Heart right ventricle (tissue), 16 donors: ENCODE results near the gene TMIE. TPM values are rescaled to one million over a fixed set of nuclear protein-coding genes. Genes with fewer than 3 reads are reported as not detected.

ENCODE experiments used
- ATAC-seq, 8 donors: fragments of 200-7000 bp; cut with Tn5 transposase; one replicate each; pipeline ENCODE4 v1.9.1; 2020; ENCODE audit warnings: mild to moderate bottlenecking in 8 of 8, moderate library complexity in 8 of 8, moderate number of reproducible peaks in 1 of 8
- DNase-seq, 2 donors: peaks; one replicate each; pipeline ENCODE4 v3.0.0-alpha.2; 2020
- H3K27ac ChIP-seq, 10 donors: fragments of 200-600 bp; sonication (generic) in 2 of 10; one replicate each; pipeline versions ENCODE4 v1.5.0 to v1.8.0; 2020 to 2022; ENCODE audit warnings: mild to moderate bottlenecking in 3 of 10
- H3K27me3 ChIP-seq, 7 donors: fragments of 200-600 bp; one replicate each; pipeline ENCODE4 v1.8.0; 2021 to 2022; ENCODE audit warnings: mild to moderate bottlenecking in 2 of 7
- H3K36me3 ChIP-seq, 9 donors: fragments of 200-600 bp; sonication (generic) in 1 of 9; one replicate each; pipeline versions ENCODE4 v1.5.0 to v1.8.0; 2020 to 2022; ENCODE audit warnings: mild to moderate bottlenecking in 2 of 9
- H3K4me1 ChIP-seq, 9 donors: fragments of 200-600 bp; sonication (generic) in 1 of 9; one replicate each; pipeline versions ENCODE4 v1.5.0 to v1.8.0; 2020 to 2022; ENCODE audit warnings: mild to moderate bottlenecking in 4 of 9
- H3K4me3 ChIP-seq, 10 donors: fragments of 200-600 bp; sonication (generic) in 2 of 10; one replicate each; pipeline versions ENCODE4 v1.5.0 to v1.8.0; 2020 to 2022; ENCODE audit warnings: mild to moderate bottlenecking in 7 of 10, moderate library complexity in 2 of 10
- H3K9me3 ChIP-seq, 11 donors: fragments of 200-600 bp in 10 of 11; sonication (generic) in 2 of 11; one replicate each; pipeline versions ENCODE4 v1.5.0 to v1.8.0; 2013 to 2022; ENCODE audit warnings: mild to moderate bottlenecking in 2 of 11, control low read depth in 1 of 11, moderate library complexity in 1 of 11
- WGBS, 2 donors: extraction: QIAGEN DNeasy Blood & Tissue Kit; methylation state at CpG; one replicate each; pipeline ENCODE4 v1.1.7; 2013; ENCODE audit warnings: inconsistent platforms in 1 of 2; 5-methylcytosine and 5-hydroxymethylcytosine counted together
- intact Hi-C, 10 donors: fragments of 100-400 bp; cut with DNase I; formaldehyde crosslinking; loops; one replicate each; pipeline versions ENCODE4 v1.11.1 to v1.14.2; 2022
- polyA plus RNA-seq, 2 donors: library from polyadenylated mRNA; stranded (reverse); fragments of 200-250 nt; gene quantifications; one replicate each; pipeline ENCODE4 v1.2.3, GENCODE V29; 2013
- total RNA-seq, 10 donors: library from RNA; stranded (reverse); fragmentation: NEBNext Ultra II Directional in 3 of 10; extraction: Animal tissue kit (Norgen Biotek cat#: 25700) in 3 of 10; gene quantifications; one replicate each; pipeline versions ENCODE4 v1.2.1 to v1.2.4, GENCODE V29; 2021 to 2023
- TF ChIP-seq, protein P1 (sequence below), 9 donors: fragments of 200-600 bp; sonication (generic) in 2 of 9; IDR thresholded peaks; one replicate each; pipeline versions ENCODE4 v1.5.0 to v1.8.0; 2021 to 2022; ENCODE audit warnings: antibody characterized with exemption in 9 of 9, mild to moderate bottlenecking in 5 of 9, moderate library complexity in 1 of 9
- donor health status: Arrhythmogenic right ventricular cardiomyopathy.
- donor health status: ischemic (EF 13 %, LVEDD 7.1; RV severe dilation, severe dysfunction).
- donor health status: healthy with polysubstance abuse.
- donor health status: DM: no; HTN: yes; CAD: no.
- donor health status: DM: no; HTN: no; CAD: no.
- donor health status: ischemic (EF 25% LVEDD 6.9; RV normal size, moderate dysfunction).
- donor health status: ischemic (EF 25% LVEDD 5.7; RV mildly dilated, moderate dysfunction).
- donor health status: healthy.
- donor health status: DM: yes; HTN: yes; CAD: no.
- donor health status: Ischemic cardiomyopathy.
- donor health status: ischemic (EF 35%, LVEDD 5.7; RV mildly dilated, moderate dysfunction).
- donor health status: nonischemic (EF 11% LVEDD 7.7; RV severe dilation, severe dysfunction).
- donor health status: DM: yes; HTN: yes; CAD: no.
- donor health status: PGD.
- donor health status: ischemic (EF 29% LVEDD 5.4; RV normal size, mild dysfunction).
- donor health status: nonischemic (EF 23%, LVEDD 6.1; RV moderate dilation, normal function).

Gene TMIE
- total and polyA plus RNA-seq, 12 donors: 0.21 to 1.2 (median 0.48) TPM; not detected in 1

DNA sequence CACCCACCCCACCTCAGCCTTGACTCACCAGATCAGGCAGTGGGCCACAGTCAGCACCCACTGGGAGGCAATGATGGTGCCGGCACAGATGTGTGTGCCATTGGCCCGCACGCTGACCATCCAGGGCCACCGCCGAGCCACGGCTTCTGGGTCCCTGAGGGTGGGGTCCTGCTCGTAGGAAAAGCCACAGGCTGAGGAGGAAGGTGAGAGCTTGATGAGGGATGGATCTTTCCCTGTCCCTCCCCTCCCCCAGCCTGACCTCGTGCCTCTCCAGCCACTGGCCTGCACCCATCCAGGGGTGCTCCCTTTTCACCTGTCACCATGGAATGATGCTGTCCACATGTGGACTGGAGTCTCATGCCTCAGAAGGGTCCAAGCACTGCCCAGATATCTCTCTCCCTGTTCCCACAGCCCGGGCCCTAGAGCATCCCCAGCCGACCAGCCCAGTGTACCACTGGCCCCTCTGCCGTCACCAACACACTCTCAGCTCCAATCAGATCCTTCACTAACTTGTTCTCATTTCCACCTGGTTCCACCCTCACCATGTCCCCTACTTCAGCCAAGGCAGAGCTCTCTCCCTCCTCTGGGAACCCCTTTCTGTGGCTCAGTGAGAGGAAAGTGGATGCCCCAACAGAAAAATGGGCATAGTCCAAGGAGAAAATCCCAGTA is 14.4 kb downstream of the TMIE start:
- Histone ChIP-seq H3K27ac (no peak overlapping the region), H3K4me1 (peaks cover 0 to 6% (median 0%) of the 10 kb centered on the region in 9 donors), H3K4me3 (no peak overlapping the region), H3K27me3 (peaks cover 0 to 30% (median 13%) of the 10 kb centered on the region in 7 donors), H3K36me3 (no peaks in the 10 kb centered on the region), H3K9me3 (no peaks in the 10 kb centered on the region)
- TF ChIP-seq, protein P1, sequence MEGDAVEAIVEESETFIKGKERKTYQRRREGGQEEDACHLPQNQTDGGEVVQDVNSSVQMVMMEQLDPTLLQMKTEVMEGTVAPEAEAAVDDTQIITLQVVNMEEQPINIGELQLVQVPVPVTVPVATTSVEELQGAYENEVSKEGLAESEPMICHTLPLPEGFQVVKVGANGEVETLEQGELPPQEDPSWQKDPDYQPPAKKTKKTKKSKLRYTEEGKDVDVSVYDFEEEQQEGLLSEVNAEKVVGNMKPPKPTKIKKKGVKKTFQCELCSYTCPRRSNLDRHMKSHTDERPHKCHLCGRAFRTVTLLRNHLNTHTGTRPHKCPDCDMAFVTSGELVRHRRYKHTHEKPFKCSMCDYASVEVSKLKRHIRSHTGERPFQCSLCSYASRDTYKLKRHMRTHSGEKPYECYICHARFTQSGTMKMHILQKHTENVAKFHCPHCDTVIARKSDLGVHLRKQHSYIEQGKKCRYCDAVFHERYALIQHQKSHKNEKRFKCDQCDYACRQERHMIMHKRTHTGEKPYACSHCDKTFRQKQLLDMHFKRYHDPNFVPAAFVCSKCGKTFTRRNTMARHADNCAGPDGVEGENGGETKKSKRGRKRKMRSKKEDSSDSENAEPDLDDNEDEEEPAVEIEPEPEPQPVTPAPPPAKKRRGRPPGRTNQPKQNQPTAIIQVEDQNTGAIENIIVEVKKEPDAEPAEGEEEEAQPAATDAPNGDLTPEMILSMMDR (IDR thresholded peaks at IDR 0.05): no peak
- intact Hi-C loops: loop anchor here in 1 of 10 donors (10.0 kb wide), 1 partner anchor 609 kb away; no protein-coding TSS in a partner anchor
- DNase-seq: peak; percentile 1 to 3
- no peak for ATAC-seq
- 88 to 94% methylated on average over 11 of the region's 11 CpGs for WGBS, 2 donors

- DNase-seq: peak; percentile 2 to 7
- WGBS, 2 donors: 87 to 89% methylated on average over 19 of the region's 19 CpGs
- Histone ChIP-seq H3K36me3 (no peaks in the 10 kb centered on the region), H3K27me3 (peaks cover 0 to 30% (median 13%) of the 10 kb centered on the region in 7 donors), H3K27ac (no peak overlapping the region), H3K4me1 (peaks cover 0 to under 1% (median 0%) of the 10 kb centered on the region in 9 donors), H3K9me3 (peaks cover 0 to 2% (median 0%) of the 10 kb centered on the region in 11 donors), H3K4me3 (no peak overlapping the region)
- intact Hi-C loops: loop anchor here in 1 of 10 donors (10.0 kb wide), 1 partner anchor 608 kb away; no protein-coding TSS in a partner anchor
- TF ChIP-seq, protein P1 (IDR thresholded peaks at IDR 0.05): no peak
- no peak for ATAC-seq
Observed at GRCh38 chr3:46716461-46717441, 15.6 kb downstream of the TMIE start.

DNA sequence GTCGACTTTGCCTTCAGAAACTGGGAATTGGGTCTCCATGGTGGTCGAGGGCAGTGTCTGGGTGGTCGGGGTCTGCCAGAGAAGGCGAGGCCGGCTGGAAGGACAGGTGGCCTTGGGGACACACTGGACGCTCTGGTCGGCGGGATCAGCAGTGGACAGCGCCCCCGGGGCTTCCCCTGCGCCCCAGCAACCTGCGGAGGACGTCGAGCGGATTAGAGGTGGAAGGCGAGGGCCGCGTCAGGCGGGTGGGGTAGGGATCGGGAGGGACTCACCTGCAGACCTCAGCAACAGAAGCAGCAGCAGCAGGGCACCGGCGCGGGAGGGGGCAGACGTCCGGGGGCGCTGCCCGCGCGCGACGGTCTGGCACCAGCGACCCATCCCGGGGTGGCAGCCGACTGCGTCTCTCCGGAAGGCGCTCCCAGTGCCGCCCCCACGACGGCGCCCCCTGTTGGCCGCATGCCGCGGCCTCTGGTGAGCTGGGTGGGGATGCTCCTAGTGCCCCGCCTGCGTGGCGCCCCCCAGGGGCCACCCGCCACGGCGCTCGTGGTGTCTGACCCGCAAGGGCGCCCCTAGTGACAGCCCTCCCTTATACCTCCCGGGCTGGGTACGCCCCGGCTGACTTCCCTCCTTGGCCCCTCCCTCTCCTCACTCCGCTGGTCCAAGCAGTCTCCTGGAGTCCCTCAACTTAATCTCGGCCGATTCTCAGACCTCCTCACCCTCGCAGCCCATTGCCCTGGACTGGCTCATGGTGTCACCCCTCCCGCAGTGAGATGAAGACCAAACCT is 16.4 kb downstream of the TMIE start, which contains the start of gene PRSS50:
PRSS50 (minus strand) TSS at position 423 of the 785 bp plus-strand sequence; CDS start at position 378, 45 bp downstream.
- ATAC-seq (peak in 3 of 8 donors; percentile 16 to 32 (median 25)), DNase-seq (peak in 1 of 2 donors; percentile 4)
- peaks cover 0 to 2% (median 0%) of the 10 kb centered on the region in 11 donors for H3K9me3 ChIP-seq
- no peaks in the 10 kb centered on the region for H3K4me1 ChIP-seq
- peaks cover 0 to 30% (median 13%) of the 10 kb centered on the region in 7 donors for H3K27me3 ChIP-seq
- no peaks in the 10 kb centered on the region for H3K36me3 ChIP-seq
- intact Hi-C loops: loop anchor here in 1 of 10 donors (10.0 kb wide), 1 partner anchor 607 kb away; no protein-coding TSS in a partner anchor
- 43 to 48% methylated on average over 61 of the region's 61 CpGs for WGBS, 2 donors
- TF ChIP-seq, protein P1 (IDR thresholded peaks at IDR 0.05): peak in 8 of 9 donors; percentile 10 to 37 (median 25)
- no peak within 1 kb of the TSS for H3K27ac ChIP-seq
- no peak within 1 kb of the TSS for H3K4me3 ChIP-seq
